MM.1S (cell line): ENCODE data around the gene UGT1A7.

Experiments
- EZH2 ChIP-seq: fragments of 300-600 bp; sonication (generic); optimal IDR thresholded peaks from 2 replicates; pipeline ENCODE3; 2017; ENCODE audit warnings: low read depth, mild to moderate bottlenecking, antibody characterized with exemption, low read length, mixed read lengths
- EZH2phosphoT487 ChIP-seq: fragments of 300-600 bp; sonication (generic); IDR thresholded peaks from 2 replicates; pipeline ENCODE4 v1.6.1; 2018; ENCODE audit warnings: antibody characterized with exemption, low read length
- TF ChIP-seq, protein P1 (sequence below): fragments of 300-600 bp; sonication (generic); IDR thresholded peaks from 2 replicates; pipeline ENCODE4 v1.5.1; 2016; ENCODE audit warnings: antibody characterized with exemption, low read length, mixed read lengths

- TF ChIP-seq, protein P1, sequence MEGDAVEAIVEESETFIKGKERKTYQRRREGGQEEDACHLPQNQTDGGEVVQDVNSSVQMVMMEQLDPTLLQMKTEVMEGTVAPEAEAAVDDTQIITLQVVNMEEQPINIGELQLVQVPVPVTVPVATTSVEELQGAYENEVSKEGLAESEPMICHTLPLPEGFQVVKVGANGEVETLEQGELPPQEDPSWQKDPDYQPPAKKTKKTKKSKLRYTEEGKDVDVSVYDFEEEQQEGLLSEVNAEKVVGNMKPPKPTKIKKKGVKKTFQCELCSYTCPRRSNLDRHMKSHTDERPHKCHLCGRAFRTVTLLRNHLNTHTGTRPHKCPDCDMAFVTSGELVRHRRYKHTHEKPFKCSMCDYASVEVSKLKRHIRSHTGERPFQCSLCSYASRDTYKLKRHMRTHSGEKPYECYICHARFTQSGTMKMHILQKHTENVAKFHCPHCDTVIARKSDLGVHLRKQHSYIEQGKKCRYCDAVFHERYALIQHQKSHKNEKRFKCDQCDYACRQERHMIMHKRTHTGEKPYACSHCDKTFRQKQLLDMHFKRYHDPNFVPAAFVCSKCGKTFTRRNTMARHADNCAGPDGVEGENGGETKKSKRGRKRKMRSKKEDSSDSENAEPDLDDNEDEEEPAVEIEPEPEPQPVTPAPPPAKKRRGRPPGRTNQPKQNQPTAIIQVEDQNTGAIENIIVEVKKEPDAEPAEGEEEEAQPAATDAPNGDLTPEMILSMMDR = no peak
- TF ChIP-seq EZH2 (no peak), EZH2phosphoT487 (no peak)
Observed at GRCh38 chr2:233676046-233676445, 5.7 kb upstream of the UGT1A7 start.
